ENCODE data around the gene UBE2K.
"Not testable (repeated sequence)": the region's sequence is repeated elsewhere in the genome, so short reads cannot be mapped to it uniquely, and the experiment has no call there.

UBE2K gene

GRCh38 chr4:39682138-39682537 is 15.8 kb upstream of the UBE2K start:
- intact Hi-C loops (cut with DNase I) = no loop called here
- DNase-seq = no peak

- no peak for DNase-seq
- intact Hi-C loops (cut with DNase I) = no loop called here
Observed at GRCh38 chr4:39685990-39686389, 11.9 kb upstream of the UBE2K start.

GRCh38 chr4:39687014-39687413 is 10.9 kb upstream of the UBE2K start:
- intact Hi-C loops (cut with DNase I) = no loop called here

GRCh38 chr4:39689970-39690369 is 8.0 kb upstream of the UBE2K start:
- intact Hi-C loops (cut with DNase I) = no loop called here
- DNase-seq = no peak

More at GRCh38 chr4:39687014-39687413, 10.9 kb upstream of the UBE2K start:
- DNase-seq = no peak

GRCh38 chr4:39698424-39699009 is 581 bp downstream of the UBE2K start:
- intact Hi-C loops (cut with DNase I) = loop anchor here (2.0 to 5.0 kb wide), 2 partner anchors 60 to 171 kb away; partner anchors contain the start of genes SMIM14 and UGDH
- DNase-seq = peak in 40 of 42 donors; percentile 15 to 80 (median 60)

- DNase-seq = no peak
- intact Hi-C loops (cut with DNase I) = loop anchor here (2.0 to 5.0 kb wide), 2 partner anchors 61 to 173 kb away; partner anchors contain the start of genes SMIM14 and UGDH
Observed at GRCh38 chr4:39699687-39700409, 1.9 kb downstream of the UBE2K start.

- DNase-seq = no peak
- intact Hi-C loops (cut with DNase I) = no loop called here
Observed at GRCh38 chr4:39700554-39700953, 2.6 kb downstream of the UBE2K start.

- intact Hi-C loops (cut with DNase I) = no loop called here
- no peak for DNase-seq
Observed at GRCh38 chr4:39702716-39703115, 4.8 kb downstream of the UBE2K start.

GRCh38 chr4:39704789-39705188 is 6.9 kb downstream of the UBE2K start:
- intact Hi-C loops (cut with DNase I) = not testable (repeated sequence)

GRCh38 chr4:39706334-39706733 is 8.4 kb downstream of the UBE2K start:
- intact Hi-C loops (cut with DNase I) = no loop called here
- peak in 2 of 42 donors; percentile 8 to 14 for DNase-seq

More at GRCh38 chr4:39704789-39705188, 6.9 kb downstream of the UBE2K start:
- DNase-seq = peak in 2 of 42 donors; percentile 2 to 17

- intact Hi-C loops (cut with DNase I) = no loop called here
Observed at GRCh38 chr4:39706741-39707511, 9.0 kb downstream of the UBE2K start.

GRCh38 chr4:39710098-39710896 is 12.4 kb downstream of the UBE2K start:
- intact Hi-C loops (cut with DNase I) = no loop called here
- peak in 2 of 42 donors; percentile 3 to 12 for DNase-seq

More at GRCh38 chr4:39706741-39707511, 9.0 kb downstream of the UBE2K start:
- DNase-seq = peak in 2 of 42 donors; percentile 2 to 18

- peak in 3 of 42 donors; percentile 5 to 11 (median 7) for DNase-seq
- intact Hi-C loops (cut with DNase I) = no loop called here
Observed at GRCh38 chr4:39712819-39713607, 15.1 kb downstream of the UBE2K start.

- intact Hi-C loops (cut with DNase I) = no loop called here
- peak in 2 of 42 donors; percentile 4 to 6 for DNase-seq
Observed at GRCh38 chr4:39713691-39714090, 15.8 kb downstream of the UBE2K start.

- intact Hi-C loops (cut with DNase I) = no loop called here
- DNase-seq = peak in 2 of 42 donors; percentile 4 to 17
Observed at GRCh38 chr4:39714166-39714565, 16.2 kb downstream of the UBE2K start.

- intact Hi-C loops (cut with DNase I) = no loop called here
- peak in 1 of 42 donors; percentile 10 for DNase-seq
Observed at GRCh38 chr4:39715788-39716187, 17.9 kb downstream of the UBE2K start.

- peak in 2 of 42 donors; percentile 4 to 13 for DNase-seq
- intact Hi-C loops (cut with DNase I) = no loop called here
Observed at GRCh38 chr4:39716356-39716755, 18.4 kb downstream of the UBE2K start.

GRCh38 chr4:39717743-39718142 is 19.8 kb downstream of the UBE2K start:
- intact Hi-C loops (cut with DNase I); DNase-seq: not testable (repeated sequence)

Data from head of caudate nucleus (tissue), 42 donors.